Fibroblast of skin of back (primary cell): ENCODE measurements around the gene PLPP7.
"Not testable (repeated sequence)": the region's sequence is repeated elsewhere in the genome, so short reads cannot be mapped to it uniquely, and the experiment has no call there.

ENCODE experiments used
- DNase-seq: peaks from one replicate; pipeline ENCODE4 v3.0.0-alpha.2; 2013

Gene PLPP7

DNA sequence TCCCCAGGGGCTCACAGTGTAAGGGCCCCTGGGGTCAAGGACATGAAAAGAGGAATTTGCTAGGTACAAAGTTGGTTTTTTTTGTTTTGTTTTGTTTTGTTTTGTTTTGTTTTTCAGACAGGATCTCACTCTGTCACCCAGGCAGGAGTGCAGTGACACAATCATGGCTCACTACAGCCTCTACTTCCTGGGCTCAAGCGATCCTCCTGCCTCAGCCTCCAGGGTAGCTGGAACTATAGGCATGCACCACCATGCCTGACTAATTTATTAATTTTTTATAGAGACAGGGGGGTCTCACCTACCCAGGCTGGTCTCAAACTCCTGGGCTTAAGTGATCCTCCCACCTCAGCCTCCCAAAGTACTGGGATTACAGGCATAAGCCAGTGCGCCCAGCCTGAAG, 42.5 kb downstream of the PLPP7 start:
- not testable (repeated sequence) for DNase-seq

DNA sequence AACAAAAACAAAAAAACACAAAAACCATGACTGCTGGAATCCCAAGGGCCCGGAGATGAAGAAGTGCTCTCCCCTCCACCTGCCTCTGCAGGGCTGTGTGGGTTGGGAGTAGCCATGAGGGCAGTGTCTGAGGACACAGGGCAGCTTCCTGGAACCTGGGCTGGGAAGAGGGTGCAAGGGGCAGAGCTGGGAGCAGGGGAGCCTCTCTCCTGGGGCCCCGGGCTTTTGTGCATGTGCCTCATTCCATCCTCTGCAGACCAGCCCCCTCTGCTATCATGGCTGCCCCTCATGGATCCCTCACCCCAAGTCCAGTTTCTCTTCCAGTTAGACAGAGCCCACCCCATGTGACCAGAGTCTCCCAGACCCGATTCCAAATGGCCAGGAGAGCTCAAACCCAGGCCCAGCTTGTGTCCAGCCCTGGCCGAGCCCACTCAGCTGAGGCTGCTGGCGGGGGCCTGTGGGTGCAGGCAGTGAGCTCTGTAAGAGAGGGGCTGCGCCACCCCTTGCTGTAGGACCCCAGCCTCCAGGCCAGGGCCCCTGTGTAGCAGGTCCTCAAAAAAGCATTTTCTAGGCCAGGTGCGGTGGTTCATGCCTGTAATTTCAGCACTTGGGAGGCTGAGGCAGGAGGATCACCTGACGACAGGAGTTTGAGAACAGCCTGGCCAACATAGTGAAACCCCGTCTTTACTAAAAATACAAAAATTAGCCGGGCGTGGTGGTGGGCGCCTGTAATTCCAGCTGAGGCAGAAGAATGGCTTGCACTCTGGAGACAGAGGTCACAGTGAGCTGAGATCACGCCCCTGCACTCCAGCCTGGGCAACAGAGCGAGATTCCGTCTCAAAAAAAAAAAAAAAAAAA, 44.5 kb downstream of the PLPP7 start:
- no peak for DNase-seq

DNA sequence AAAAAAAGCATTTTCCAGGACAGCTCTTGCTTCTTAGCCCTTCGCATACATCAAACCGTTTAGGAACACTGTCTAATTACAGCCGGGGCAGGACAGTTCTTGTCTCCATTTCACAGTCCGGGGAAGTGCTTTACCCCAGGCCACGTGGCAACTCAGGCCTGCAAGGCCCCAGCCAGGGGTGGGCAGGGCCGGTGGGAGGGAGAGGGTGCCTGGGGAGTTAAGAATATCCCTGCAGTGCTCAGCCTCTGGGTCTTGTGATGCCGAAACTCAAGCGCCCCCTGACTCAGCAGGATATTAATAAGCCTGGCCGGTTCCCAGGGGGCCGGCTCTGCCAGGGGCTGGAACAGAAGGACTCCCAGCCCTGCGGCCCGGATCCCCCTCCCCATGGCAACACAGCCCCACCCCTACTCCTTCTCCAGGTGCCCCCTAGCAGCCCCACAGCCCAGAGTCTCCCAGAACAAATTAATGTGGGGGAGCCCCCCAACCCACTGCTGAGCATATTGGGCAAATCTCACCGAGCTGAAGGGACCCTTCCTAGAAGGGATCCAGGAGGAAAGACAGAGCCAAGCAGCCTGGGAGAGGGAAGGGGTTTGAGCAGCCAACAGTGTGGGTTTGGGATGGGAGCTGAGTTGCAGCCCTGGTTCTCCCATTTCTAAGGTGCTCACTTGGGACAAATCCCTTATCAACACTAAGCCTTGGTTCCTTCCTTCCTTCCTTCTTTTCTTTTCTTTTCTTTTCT, 45.3 kb downstream of the PLPP7 start:
- peak; percentile 40 for DNase-seq

DNA sequence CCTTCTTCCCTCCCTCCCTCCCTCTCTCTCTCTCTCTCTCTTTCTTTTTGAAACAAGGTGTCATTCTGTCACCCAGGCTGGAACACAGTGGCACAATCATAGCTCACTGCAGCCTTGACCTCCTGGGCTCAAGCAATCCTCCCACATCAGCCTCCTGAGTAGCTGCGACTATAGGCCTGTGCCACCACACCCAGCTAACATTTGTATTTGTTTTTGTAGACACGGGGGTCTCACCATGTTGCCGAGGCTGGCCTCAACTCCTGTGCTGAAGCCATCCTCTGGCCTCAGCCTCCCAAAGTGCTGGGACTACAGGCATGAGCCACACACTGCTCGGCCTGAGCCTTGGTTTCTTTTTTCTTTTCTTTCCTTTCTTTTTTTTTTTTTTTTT, 45.8 kb downstream of the PLPP7 start:
- DNase-seq = no peak

GRCh38 chr9:131337131-131337848, 47.8 kb downstream of the PLPP7 start:
- no peak for DNase-seq

- not testable (repeated sequence) for DNase-seq
These were observed 49.7 kb downstream of the PLPP7 start for GRCh38 chr9:131339212-131339611.

- DNase-seq = not testable (repeated sequence)
These were observed 55.5 kb downstream of the PLPP7 start for GRCh38 chr9:131344931-131345535.

DNA sequence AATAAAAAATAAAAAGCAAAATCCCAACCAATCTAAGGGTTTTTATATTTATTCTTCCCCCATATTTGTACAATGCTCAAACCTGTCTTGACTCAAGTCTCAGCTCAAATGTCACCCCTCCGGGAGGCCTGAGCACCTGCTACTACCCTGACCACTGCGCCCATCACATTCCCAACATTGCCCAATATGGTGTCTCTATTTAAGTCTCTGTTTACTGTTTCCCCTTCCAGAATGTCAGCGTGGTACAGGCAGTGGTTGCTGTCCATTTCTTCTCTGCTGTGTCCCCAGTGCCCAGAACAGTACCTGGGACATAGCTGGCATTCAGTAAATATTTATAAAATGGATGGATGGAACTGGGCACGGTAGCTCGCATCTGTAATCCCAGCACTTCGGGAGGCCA, 57.0 kb downstream of the PLPP7 start:
- DNase-seq = no peak

DNA sequence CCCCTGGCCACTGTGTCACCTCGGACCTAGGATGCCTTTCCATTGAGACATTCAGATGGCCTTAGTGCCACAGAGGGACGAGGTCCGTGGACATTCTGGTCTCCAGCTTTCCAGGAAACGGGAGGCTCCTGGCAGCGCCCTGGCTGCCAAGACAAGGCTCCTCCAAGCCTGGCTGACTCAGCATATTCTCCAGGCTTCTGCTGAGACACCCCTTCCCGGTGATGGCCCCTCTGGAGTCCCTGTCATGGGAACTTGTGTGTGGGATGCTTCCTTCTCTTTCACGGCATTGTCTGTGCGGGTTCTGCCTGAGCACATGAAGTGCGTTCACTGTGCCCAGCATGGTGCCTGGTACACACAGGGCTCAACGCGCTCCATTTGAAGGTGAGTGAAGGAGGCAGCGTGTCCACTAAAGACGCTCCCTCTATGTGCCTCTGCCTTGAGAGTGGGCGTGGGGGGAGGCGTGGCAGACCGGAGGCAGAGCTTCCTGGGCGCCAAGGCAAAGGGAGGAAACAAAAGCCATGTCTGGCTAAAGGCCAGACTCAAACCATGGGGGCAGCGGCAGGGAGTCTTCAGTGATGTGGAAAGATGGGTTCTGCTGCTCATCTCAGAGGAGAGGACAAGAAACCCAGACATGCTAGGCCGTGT, 58.0 kb downstream of the PLPP7 start:
- DNase-seq = no peak

DNA sequence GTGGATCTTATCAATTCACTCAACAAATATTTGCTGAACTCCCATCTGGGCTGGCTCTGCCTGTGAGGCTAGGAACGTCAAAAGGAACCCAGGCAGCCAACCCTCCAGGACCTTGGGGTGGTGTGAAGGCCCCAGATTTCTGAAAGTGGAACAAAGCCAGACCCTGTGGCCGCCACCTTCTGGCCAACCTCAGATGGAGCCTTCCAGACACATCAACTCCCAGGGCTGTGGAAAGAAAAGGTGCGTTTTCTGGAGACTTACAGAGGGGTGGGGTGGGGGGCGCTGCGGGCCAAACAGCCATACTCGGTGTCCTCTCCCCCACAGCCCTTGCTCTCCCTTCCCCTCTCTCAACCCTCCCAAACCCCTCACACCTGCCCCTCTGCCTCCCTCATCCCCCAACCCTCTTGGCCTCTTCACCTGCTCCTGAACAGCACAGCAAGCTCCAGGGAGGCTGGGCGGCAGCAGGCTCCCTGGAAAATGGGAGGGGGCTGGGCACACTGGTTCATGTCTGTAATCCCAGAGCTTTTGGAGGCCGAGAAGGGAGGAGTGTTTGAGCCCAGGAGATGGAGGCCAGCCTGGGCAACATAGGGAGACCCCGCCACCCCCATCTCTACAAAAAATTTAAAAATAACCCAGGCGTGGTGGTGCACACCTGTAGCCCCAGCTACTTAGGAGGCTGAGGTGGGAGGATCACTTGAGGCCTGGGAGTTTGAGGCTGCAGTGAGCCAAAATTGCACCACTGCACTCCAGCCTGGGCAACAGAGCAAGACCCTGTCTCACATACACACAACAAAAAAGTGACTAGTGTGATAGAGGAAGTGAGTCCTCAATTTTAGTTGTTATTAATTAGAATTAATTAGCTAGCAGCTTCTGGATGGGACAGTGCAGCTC, 59.4 kb downstream of the PLPP7 start:
- DNase-seq = no peak

DNA sequence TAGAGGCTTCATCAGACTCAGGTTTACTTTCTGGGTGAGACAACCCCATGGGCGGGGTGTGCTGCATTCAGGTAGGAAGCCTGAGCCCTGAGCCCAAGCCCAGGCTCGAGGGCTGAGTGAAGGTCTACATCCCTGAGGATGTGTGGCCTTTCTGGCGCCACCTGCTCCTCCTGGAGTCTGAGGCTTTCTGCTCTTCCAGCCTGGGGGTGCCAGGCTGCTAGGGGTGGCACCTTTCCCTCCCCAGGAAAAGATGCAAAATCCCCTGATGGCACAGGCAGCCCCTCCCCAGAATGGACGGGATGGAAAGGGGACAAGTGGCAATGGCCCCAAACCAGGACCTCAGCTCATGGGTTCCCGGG, 60.0 kb downstream of the PLPP7 start:
- no peak for DNase-seq

DNA sequence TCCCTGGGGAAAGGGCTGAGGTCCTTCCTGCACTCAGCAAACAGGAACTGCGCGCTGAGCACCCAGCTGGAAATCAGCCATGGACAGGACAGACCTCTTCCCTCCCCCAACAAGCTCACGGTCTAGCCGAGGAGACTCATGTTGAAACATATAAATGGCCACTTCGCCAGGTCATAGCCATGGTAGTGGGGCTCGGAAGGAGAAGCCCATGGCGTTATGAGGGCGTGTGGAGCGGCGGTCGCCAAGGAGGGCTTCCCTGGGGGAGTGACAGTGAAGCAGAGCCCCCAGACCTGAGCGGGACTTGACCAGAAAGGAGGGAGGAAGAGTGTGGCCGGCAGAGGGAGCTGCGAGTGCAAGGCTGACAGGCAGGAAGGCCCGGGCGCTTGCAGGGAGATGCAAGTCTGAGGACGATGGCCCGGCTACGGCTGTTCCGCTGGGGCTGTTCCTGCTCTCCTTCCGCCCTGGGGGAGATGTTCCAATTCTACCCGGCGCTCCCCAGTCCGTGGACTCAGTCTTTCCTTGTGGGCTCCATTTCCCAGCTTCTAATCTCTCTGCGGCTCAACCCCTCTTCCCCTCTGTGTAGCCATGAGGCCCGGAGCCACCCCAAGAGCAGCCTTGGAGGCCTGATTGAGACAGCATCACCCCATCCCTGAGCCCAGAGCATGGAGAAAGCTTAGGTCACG, 60.5 kb downstream of the PLPP7 start:
- DNase-seq = peak; percentile 75

- DNase-seq = not testable (repeated sequence)
These were observed 67.0 kb downstream of the PLPP7 start for GRCh38 chr9:131356479-131356878.

- DNase-seq = no peak
These were observed 69.0 kb downstream of the PLPP7 start for GRCh38 chr9:131358556-131358955.
